GM18861 (cell line): ENCODE measurements around the gene TBC1D10B.
"Not testable (repeated sequence)": the region's sequence is repeated elsewhere in the genome, so short reads cannot be mapped to it uniquely, and the experiment has no call there.

ENCODE experiments used
- ATAC-seq: cut with Tn5 transposase; IDR thresholded peaks from one replicate; pipeline ENCODE4 v1.9.1; 2021; ENCODE audit not compliant: unreplicated experiment

The TBC1D10B gene

GRCh38 chr16:30398661-30399434 is 28.6 kb upstream of the TBC1D10B start:
- no peak for ATAC-seq

- ATAC-seq, result no peak
Measured at GRCh38 chr16:30397776-30398660, 27.7 kb upstream of the TBC1D10B start.

- no peak for ATAC-seq
Measured at GRCh38 chr16:30397056-30397455, 26.8 kb upstream of the TBC1D10B start.

- not testable (repeated sequence) for ATAC-seq
Measured at GRCh38 chr16:30396627-30397026, 26.3 kb upstream of the TBC1D10B start.

GRCh38 chr16:30395992-30396585 is 25.8 kb upstream of the TBC1D10B start:
- no peak for ATAC-seq

- peak; percentile 49 for ATAC-seq
Measured at GRCh38 chr16:30395155-30395991, 25.1 kb upstream of the TBC1D10B start, which contains the start of gene ZNF48. ZNF48 (plus strand) TSS chr16:30395420; CDS start chr16:30395795, 375 bp downstream.

GRCh38 chr16:30394592-30395154 is 24.4 kb upstream of the TBC1D10B start:
- no peak for ATAC-seq

- no peak for ATAC-seq
Measured at GRCh38 chr16:30383521-30383920, 13.2 kb upstream of the TBC1D10B start.

- no peak for ATAC-seq
Measured at GRCh38 chr16:30382111-30382881, 12.0 kb upstream of the TBC1D10B start, which contains the start of gene SEPTIN1. SEPTIN1 (minus strand) TSS chr16:30382561; CDS start chr16:30382542, 19 bp downstream.

GRCh38 chr16:30381291-30382041 is 11.2 kb upstream of the TBC1D10B start:
- ATAC-seq, result no peak

- no peak for ATAC-seq
Measured at GRCh38 chr16:30380803-30381208, 10.5 kb upstream of the TBC1D10B start.

GRCh38 chr16:30380072-30380802 is 9.9 kb upstream of the TBC1D10B start:
- no peak for ATAC-seq

GRCh38 chr16:30379158-30379783 is 9.0 kb upstream of the TBC1D10B start:
- ATAC-seq, result no peak

- peak; percentile 70 for ATAC-seq
Measured at GRCh38 chr16:30378236-30379157, 8.2 kb upstream of the TBC1D10B start.

GRCh38 chr16:30377812-30378235 is 7.5 kb upstream of the TBC1D10B start:
- ATAC-seq, result peak; percentile 29

- ATAC-seq, result no peak
Measured at GRCh38 chr16:30377050-30377811, 6.9 kb upstream of the TBC1D10B start.
